Fibroblast of mammary gland (primary cell): Measurements from ENCODE around the gene ABCF1.

Experiments
- DNase-seq: peaks from one replicate; pipeline ENCODE4 v3.0.0-alpha.2; 2010; ENCODE audit warnings: low read depth
- H3K4me3 ChIP-seq: 2 replicates; pipeline ENCODE4 v1.5.1; 2011; ENCODE audit warnings: low read depth, mild to moderate bottlenecking, low read length, moderate library complexity; ENCODE audit not compliant: control insufficient read depth
- CTCF ChIP-seq: conservative IDR thresholded peaks from 2 replicates; pipeline ENCODE4 v1.5.1; 2011; ENCODE audit warnings: low read depth, low read length, inconsistent platforms; ENCODE audit not compliant: control insufficient read depth, insufficient read depth

Gene ABCF1

GRCh38 chr6:30626484-30627366 lies 55.5 kb downstream of the ABCF1 start, which contains the start of gene ATAT1:
TSS of gene ATAT1 (plus strand) at chr6:30626874.
- peak; percentile 32 for TF ChIP-seq CTCF
- DNase-seq = peak; percentile 66
- H3K4me3 ChIP-seq = peak within 1 kb of the TSS; percentile 62

GRCh38 chr6:30635834-30636233 lies 64.6 kb downstream of the ABCF1 start:
- DNase-seq = no peak
- H3K4me3 ChIP-seq = no peak overlapping the region
- no peak for TF ChIP-seq CTCF

GRCh38 chr6:30640481-30640880 lies 69.2 kb downstream of the ABCF1 start:
- no peak for TF ChIP-seq CTCF
- no peak overlapping the region for H3K4me3 ChIP-seq
- DNase-seq = no peak

GRCh38 chr6:30641048-30641447 lies 69.8 kb downstream of the ABCF1 start:
- no peak for TF ChIP-seq CTCF
- no peak overlapping the region for H3K4me3 ChIP-seq
- DNase-seq = no peak
